ENCODE results near the gene MICOS13.
"Not testable (repeated sequence)": the region's sequence is repeated elsewhere in the genome, so short reads cannot be mapped to it uniquely, and the experiment has no call there.

MICOS13 gene

DNA sequence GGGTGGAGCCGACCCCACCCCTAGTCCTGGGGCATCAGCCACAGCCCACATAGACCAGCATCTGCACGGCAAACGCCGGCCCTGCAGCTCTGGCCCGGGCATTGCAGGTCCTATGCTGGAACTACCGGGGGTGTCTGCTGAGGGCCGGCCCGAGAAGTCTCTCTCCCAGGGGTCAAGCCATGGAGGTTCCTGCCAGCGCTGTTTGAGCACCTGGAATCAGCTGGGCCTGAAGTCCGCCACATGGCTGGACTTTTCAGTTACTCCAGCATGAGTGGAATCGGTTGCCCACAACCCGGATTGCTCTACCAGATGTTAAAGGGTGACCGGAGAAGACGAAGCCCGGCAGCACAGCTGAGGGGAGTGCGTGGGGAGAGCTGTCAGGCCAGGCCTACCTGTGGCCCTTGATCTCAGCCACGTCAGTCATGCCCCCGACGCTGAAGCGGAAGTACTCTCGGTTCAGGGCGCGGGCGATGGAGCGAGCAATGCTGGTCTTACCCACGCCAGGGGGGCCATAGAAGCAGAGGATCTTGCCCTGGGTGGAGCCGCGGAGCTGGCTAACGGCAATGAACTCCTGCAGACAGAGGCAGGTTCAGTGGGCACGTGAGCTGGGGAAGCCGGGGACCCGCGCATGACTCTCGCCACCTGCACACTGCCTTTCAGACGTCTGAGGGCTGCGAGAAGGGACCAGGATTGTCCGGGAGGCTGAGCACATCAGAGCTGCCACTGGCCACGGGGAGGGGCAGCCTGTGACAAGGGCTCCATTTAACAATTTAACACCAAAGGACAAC, 18.5 kb upstream of the MICOS13 start:
- no peak for DNase-seq

DNA sequence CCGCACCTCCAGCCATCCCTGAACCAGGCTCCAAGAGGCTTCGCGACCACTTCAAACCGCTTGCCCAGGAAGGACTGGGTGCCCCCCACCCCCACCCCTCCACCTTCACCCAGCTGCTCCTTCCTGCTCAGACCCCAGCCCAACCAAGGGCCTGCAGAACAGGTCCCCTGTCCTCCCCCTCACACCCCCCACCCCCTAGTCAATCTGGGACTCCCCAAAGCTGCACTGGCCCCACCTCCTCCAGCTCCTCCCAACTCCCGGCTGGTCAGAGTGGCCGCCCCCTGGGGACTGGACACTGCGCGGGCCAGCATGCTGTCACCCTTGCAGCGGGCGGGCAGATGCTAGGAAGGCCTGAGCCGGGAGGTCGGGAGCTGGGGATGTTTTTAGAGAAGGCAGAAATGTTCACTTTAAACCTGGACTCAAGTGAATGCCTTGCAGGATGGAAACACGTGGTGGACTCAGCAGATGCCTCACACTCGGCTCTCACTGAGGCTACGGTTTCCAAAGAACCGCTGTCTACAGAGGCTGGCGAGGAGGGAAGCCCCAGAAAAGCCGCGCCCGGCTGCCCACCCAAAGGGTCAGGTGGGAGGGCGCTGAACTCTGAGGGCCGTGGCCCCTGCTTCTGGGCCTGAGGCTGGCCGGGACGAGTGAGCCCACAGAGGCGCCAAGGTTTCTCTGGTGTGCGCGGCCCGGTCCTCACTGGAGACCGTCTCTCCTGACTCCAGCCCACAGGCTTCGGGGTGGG, 17.7 kb upstream of the MICOS13 start:
- no peak for DNase-seq

DNA sequence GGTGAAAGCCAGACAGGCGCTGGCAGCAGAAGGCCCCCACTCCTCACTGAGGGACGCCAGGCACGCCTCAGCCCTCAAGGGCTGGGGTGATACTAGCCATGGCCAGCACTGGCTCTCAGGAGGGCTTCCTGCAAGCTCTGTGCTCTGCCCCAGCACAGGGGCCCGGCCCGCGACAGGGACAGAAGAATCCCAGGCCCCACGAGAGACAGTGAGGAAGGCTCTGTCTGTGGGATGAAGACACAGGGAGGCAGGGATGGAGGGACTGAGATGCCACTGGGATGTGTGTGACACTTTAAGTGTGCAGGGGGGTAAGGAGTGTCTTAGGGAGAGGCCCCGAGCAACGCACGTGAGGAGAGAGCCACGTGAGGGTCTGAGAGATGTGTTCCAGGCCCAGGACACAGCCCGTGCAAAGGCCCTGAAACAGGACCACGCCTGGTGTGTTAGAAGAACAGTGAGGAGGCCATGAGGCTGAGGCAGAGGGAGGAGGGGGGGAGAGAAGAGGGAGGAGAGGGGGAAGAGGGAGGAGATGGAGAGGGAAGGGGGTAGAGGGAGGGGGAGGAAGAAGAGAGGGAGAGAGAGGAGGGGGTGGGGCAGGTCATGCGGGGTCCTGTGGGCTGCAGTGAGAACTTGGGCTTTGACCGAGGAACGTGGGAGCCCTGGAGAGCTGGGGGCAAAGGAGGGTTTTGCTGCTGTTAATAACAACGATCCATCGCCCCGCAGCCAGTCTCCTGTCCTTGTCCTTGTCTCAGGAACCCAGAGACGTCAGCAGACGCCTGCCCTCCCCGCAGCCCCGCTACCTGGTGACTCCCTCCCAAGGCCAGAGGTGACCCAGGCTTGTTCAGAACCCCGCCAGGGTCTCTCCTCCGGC, 16.9 kb upstream of the MICOS13 start:
- DNase-seq: no peak

DNA sequence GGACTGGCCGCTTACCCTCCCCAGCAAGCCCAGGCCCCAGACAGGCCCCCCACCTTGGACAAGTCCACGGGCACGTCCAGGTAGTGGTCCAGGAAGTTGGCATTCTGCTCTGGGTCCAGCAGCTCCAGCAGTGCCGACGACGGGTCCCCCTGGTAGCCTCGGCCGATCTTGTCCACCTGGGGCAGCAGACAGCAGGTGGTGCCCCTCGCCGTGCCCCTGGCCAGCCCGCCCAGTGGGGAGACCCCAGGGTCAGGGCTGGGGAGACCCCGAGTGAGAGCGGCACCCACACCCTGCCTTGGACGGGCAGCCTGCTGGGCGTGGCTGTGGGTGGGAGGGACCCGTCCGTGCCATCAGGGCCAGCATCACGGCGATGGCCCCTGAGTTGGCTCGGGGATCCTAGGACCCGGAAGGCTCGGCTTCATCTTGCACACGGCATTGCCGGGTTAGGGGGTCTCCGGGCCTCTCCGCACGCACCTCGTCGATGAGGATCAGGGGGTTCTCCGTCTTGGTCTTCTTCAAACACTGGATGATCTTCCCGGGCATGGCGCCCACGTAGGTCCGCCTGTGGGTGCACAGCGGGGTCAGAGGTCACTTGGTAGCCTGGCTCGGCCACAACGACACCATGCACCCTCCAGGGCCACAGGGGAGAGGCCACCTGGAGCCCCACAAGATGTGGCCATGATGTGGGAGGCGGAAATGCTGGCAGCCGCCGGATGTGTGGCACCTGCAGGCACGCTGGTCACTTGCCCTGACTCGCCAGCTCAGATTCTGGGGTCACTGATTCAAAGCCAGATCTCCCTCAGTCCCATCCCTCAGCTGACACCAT, 16.1 kb upstream of the MICOS13 start:
- no peak for DNase-seq

DNA sequence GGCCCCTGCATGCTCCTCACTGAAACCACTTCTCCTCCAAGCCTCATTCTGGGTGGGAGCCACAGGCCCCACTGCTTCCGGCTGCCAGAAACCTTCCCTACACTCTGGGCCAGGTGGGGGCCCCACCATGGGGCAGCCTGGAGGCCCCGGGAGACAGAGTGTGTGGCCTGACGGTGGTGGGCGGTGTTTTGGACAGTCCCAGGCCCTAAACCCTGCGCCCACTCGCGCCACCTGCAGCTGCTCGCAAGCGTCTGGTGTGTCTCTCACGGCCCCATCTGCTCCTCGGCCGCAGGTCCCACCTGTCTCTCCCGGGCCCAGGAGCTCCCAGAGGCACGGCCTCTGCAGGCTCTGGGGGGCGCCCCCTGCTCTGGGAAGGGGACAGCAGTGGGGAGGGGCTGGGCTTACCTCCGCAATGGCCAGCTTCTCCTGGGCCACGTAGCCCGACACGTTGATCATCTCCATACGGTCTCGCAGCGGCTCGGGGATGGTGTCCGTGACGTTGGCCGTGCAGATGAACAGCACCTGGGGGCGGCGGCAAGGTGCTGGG, 15.4 kb upstream of the MICOS13 start:
- DNase-seq: no peak

DNA sequence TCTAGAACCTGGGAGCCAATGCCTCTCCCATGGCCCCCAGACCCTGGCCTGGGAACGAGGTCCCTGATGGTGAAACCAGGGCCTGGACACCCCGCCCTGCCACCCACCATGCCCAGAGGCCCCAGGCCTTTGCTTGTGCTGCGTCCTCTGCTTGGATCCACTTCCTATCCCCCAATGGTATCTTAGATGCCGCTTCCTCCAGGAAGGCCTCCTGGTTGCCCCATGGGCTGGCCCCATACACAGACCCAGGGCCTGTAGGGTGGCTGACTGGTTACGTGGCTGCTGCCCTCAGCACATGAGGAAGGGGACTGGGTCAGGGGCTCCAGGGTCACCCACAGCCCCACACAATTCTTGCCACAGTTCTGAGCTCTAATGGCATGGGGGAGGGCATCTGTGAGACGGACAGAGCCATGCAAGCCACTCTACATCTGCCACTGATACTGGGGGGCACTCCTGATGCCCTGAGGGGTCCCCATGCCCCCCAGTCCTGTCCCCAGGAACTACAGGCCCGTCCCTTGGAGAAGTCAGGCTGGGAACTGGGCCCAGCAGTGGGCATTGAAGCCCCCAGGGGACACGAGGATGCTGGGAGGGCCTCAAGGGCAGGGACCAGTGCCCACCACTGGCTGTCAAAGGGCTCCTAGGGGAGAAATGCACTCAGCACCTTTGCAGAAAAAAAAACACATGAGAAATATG, 14.8 kb upstream of the MICOS13 start:
- DNase-seq: no peak

DNA sequence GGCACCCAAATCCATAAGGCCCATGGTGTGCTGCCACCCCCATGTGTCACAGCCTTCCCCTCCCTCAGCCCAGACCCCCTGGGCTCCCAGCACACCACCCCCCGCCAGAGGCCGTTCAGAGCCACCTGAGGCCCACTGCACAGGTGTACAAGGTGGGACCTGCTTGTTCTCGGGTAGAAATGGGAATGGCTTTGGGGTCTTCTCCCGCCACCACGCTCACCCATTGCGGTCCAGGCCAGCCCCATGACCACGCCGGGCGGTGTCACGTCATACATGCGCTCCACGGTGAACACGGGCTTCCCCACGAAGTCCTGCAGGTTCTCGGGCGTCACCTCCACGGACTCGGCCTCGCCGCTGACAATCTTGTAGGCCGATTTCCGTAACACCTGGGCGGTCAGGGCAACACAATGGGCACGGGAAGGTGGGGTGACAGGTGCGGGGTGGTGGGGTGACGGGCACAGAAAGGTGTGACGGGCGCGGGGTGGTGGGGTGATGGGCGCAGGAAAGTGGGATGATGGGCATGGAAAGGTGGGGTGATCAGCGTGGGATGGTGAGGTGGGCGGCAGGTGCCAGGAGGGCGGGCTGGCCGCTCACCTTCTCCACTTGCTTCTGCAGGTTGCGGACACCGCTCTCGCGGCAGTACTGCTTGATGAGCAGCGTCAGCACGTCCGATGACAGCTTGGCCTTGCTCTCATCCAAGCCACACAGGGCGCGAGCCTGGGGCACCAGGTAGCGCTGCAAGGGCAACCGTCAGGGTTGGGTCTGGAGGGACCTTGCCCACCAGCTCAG, 14.0 kb upstream of the MICOS13 start:
- DNase-seq: no peak

DNA sequence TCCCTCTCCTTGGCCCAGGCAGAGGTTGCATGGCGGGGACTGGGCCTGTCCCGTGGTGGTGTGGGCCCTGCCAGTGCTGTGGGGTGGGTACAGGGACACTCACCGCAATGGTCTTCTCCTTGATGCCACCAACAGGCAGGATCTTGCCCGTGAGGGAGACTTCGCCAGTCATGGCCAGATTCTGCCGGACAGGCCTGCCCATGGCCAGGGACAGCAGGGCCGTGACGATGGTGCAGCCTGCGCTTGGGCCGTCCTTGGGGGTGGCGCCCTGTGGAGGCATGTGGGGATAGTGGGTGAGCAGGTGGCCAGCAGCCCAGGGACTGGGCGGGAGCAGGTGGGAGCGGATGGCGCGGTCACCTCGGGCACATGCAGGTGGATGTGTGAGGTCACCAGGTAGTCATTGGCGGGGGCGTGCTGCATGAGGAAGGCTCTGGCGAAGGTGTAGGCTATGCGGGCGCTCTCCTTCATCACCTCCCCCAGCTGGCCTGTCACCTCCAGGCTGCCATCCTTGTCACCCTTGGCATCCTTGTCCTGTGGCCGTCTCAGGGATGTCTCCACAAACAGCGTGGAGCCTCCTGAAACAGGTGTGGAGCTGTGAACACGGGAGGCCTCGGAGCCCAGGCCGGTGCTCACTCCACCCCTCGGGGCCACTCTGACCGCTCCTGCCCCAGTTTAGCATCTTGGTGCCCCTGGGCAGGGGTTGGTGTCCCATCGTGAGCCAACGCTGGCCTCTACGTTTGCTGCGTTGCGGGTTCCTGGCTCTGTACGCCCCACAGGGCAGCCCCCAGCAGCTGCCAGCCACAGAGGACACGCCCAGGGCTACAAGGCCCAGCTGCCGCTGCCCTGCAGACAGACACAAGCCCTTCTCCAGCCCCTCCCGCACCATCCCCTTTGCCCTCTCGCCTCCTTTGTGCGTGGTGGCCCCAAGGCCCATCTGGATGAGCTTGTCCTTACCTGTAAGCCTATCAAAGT, 13.2 kb upstream of the MICOS13 start:
- DNase-seq: no peak

DNA sequence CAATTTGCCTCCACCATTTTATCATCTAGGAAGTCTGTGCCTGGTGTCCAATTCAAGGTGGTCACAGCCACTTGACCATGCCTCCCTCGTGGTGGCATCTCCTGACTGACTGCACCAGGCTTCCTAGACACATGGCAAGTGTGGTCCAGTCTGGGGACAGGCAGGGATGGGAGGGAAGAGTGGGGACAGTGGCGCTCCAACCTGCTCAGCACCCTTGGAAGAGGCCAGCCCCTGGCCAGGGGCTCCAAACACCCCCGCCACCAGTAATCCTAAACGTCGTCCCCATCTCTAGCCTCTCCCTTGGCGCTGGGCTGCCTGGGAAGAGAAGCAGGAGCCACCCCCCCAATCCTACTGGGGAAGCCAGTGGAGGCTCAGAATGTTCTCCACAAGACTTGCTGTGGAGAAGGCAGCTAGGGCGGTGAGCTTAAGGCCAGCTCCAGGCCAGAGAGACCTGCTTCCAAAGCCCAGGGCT, 12.4 kb upstream of the MICOS13 start:
- no peak for DNase-seq

DNA sequence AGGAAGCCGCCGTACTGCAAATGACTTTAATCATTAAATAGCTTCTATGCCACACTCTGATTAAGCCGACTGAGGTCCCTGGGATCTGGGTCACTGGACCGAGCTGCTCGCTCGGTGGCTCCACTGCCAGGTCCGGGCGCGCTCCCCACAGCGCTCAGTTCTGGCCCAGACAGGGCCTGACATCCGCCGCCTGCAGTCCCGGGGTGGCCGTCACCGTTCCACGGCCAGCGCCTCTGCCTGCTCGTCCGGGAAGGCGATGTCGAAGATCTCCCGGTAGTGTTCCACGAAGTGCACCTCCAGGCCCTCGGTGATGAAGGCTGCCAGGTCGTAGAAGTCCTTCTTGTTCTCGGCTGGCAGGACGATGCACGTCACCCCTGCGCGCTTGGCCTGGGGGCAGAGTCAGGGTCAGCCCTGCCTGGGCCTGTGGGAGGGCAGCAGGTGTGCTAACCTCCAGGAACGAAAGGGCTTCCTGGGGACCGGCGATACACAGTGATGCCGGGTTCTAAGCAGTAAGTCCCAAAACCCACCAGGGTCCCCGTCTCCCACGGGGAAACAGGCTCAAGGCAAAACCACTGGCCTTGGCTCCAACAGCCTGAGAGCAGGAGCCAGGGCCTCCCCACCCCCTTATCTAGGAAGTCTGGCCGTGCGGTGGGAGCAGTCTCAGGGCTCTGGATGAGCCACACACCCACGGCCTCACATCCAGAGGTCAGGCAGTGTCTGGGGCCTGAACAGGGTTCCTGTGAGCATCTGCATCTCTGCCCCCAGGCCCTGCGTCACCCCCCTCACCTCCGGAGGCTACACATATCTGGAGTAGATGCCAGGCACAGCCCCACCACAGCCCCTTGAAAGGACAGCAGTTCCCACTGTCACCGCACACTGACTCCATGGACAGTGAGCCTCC, 11.8 kb upstream of the MICOS13 start:
- no peak for DNase-seq

DNA sequence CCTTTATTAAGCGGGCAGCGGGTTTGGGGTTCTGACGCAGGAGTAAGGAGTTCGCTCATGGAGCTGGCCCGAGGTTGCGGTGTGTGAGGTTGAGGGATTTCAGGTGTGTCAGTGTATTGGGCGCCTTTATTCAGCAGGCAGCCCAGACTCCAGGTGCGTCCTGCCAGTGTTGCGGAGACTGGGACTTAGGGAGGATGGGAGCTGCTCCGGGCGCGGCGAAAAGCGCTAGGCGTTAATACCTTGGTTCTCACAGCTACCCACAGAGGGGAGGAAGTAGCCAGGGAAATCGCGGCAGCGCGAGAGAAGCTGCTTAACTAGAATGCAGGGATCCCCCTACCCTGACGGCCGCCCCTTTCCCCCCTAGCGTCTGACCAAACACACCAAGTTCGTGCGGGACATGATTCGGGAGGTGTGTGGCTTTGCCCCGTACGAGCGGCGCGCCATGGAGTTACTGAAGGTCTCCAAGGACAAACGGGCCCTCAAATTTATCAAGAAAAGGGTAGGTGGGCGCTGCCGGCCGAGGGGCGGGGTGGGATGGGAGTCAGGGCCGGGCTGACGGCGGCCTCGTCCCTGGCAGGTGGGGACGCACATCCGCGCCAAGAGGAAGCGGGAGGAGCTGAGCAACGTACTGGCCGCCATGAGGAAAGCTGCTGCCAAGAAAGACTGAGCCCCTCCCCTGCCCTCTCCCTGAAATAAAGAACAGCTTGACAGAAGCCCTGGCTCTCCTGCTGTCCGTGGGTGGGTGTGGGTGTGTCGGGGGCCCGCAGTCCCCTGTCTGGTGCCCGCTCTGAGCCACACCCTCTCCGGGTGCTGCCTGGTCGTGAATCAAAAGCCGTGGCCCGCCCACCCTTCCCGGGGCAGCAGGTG, 10.9 kb upstream of the MICOS13 start:
- no peak for DNase-seq

DNA sequence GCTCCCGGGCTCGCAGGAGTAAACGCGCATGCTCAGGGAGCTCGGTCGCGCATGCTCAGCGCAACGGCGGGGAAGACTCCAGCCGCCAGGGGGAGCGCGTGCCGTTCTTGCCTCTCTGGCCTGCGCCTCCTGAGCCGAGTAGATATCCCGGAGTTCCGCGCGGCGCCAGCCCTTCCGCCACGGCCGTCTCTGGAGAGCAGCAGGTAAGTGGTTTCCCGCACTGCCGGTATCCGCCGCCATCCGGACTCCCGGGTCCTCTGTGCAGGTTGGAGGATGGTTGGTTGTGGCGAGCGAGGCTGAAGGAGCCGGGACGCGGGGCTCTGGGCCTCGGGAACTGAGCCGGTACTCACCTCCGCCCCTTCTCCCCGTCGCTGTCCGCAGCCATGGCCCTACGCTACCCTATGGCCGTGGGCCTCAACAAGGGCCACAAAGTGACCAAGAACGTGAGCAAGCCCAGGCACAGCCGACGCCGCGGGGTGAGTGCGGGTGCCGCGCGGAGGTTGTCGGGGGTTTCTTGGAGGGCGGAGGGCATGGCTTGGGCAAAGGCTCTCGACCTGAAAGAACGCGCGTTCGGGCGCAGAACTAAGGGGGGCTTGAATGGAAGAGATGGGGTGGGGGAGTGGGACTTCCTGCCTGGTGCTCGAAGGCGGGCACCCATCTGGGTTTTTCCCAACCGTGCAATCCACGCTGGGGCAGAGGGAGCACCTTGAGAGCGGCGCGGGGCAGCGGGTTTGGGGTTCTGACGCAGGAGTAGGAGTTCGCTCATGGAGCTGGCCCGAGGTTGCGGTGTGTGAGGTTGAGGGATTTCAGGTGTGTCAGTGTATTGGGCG, 10.0 kb upstream of the MICOS13 start, which contains the start of gene RPL36:
Gene RPL36 (plus strand): TSS at position 171 of the 830 bp plus-strand sequence. CDS start 213 bp downstream, at position 384.
- DNase-seq: peak; percentile 85

DNA sequence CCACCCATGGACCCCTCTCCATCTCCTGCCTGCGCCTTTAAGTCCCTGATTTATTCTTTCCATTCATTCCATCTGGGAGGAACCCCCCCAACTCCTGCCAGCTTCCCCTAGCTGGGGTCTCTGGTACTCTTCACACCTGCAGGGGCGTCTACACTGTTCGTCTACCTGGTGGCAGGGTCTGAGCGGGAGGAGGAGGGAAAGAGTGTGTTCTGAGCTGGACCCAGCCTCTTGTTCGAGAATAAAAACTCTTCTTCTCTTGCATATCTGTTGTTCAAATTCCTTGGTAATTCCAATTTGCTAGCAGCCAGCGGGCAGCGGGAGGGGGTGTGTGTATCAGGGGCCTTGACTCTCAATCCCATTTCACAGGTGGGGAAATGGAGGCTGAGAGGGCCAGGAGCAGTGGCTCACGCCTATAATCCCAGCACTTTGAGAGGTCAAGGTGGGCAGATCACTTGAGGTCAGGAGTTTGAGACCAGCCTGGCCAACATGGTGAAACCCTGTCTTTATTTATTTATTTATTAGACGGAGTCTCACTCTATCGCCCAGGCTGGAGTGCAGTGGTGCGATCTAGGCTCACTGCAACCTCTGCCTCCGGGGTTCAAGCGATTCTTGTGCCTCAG, 8.1 kb upstream of the MICOS13 start:
- DNase-seq: not testable (repeated sequence)

DNA sequence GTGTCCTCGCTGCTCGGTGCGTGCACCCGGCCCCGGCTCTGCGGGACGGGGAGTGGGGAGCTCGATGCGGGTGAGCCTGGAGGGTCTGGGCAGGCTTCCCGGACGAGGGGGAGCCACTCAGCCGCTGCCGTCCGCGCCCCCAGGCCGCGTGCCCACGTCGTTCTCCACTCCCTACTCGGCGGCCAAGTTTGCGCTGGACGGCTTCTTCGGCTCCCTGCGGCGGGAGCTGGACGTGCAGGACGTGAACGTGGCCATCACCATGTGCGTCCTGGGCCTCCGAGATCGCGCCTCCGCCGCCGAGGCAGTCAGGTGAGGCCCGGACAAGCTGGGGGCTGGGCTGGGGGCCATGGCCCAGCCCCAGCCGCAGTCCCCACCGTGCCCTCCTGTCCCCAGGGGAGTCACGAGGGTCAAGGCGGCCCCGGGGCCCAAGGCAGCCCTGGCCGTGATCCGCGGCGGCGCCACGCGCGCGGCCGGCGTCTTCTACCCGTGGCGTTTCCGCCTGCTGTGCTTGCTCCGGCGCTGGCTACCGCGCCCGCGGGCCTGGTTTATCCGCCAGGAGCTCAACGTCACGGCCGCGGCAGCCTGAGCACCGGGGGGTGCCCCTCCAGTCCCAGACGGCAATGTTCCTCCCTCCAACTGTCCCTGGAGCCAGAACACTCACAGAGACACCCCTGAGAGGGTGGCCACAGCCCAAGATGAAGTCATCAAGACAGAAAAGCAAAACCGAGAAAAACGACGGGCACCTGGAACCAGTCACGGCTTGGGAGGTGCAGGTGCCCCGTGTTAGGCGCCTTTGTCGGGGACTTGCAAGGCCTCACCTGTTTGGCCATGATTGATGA, 7.3 kb upstream of the MICOS13 start:
- DNase-seq: no peak

Measured in GF-D8 (cell line).